Endodermal cell (in vitro differentiated cells): ENCODE measurements around the gene SNAI1. TPM values are rescaled to one million over a fixed set of nuclear protein-coding genes. Genes with fewer than 3 reads are reported as not detected.

ENCODE experiments used
- DNase-seq: peaks from one replicate; pipeline ENCODE4 v3.0.0-alpha.2; 2017
- H3K27ac ChIP-seq: 2 replicates; pipeline ENCODE4 v1.5.1; 2013; ENCODE audit warnings: mild to moderate bottlenecking, low read depth, low read length, moderate library complexity
- H3K27me3 ChIP-seq: 2 replicates; pipeline ENCODE4 v1.6.1; 2013; ENCODE audit warnings: mild to moderate bottlenecking, low read length, moderate library complexity; ENCODE audit not compliant: insufficient read depth, control insufficient read depth, poor library complexity, severe bottlenecking
- H3K36me3 ChIP-seq: 2 replicates; pipeline ENCODE4 v1.7.0; 2013; ENCODE audit warnings: mild to moderate bottlenecking, low read length, moderate library complexity; ENCODE audit not compliant: control insufficient read depth, insufficient read depth
- H3K4me1 ChIP-seq: one replicate; pipeline ENCODE4 v1.7.0; 2013; ENCODE audit warnings: low read length; ENCODE audit not compliant: control insufficient read depth, insufficient read depth
- H3K4me3 ChIP-seq: 2 replicates; pipeline ENCODE4 v1.5.1; 2013; ENCODE audit warnings: mild to moderate bottlenecking, low read length, moderate library complexity
- H3K9ac ChIP-seq: 2 replicates; pipeline ENCODE4 v1.6.1; 2013; ENCODE audit warnings: mild to moderate bottlenecking, low read length, moderate library complexity; ENCODE audit not compliant: poor library complexity, severe bottlenecking; ENCODE audit errors: extremely low read depth
- H3K9me3 ChIP-seq: 2 replicates; pipeline ENCODE4 v1.6.1; 2013; ENCODE audit warnings: mild to moderate bottlenecking, low read length, moderate library complexity; ENCODE audit not compliant: control insufficient read depth
- H3K27ac Mint-ChIP-seq: 2 replicates; pipeline ENCODE4 v1.8.0; 2020; ENCODE audit warnings: mixed read lengths
- H3K27me3 Mint-ChIP-seq: 2 replicates; pipeline ENCODE4 v1.8.0; 2021; ENCODE audit warnings: mild to moderate bottlenecking, mixed read lengths; ENCODE audit not compliant: insufficient read depth
- H3K36me3 Mint-ChIP-seq: 2 replicates; pipeline ENCODE4 v1.8.0; 2020; ENCODE audit warnings: low read depth, mixed read lengths
- H3K4me1 Mint-ChIP-seq: 2 replicates; pipeline ENCODE4 v1.8.0; 2020; ENCODE audit warnings: mixed read lengths
- H3K4me3 Mint-ChIP-seq: 2 replicates; pipeline ENCODE4 v1.8.0; 2020; ENCODE audit warnings: mild to moderate bottlenecking, moderate library complexity, mixed read lengths
- H3K9me3 Mint-ChIP-seq: 2 replicates; pipeline ENCODE4 v1.8.0; 2020; ENCODE audit warnings: mild to moderate bottlenecking, mixed read lengths
- WGBS, 2 experiments: methylation state at CpG; one replicate each; pipeline versions ENCODE4 v1.1.5 to v1.1.7; 2013; ENCODE audit warnings: missing lambda C conversion rate in 2 of 2, mixed read lengths in 1 of 2; ENCODE audit not compliant: insufficient coverage in 1 of 2, insufficient read length in 1 of 2; 5-methylcytosine and 5-hydroxymethylcytosine counted together
- long read RNA-seq, 4 experiments: library from polyadenylated mRNA in 2 of 4; library from RNA in 1 of 4; library from capped mRNA in 1 of 4; stranded (forward) in 3 of 4; unstranded in 1 of 4; transcript quantifications; one replicate each; pipeline ENCODE4 v2.0.0, GENCODE V29; 2020 to 2021; ENCODE audit warnings: inconsistent platforms in 1 of 4
- polyA plus RNA-seq, 2 experiments: library from polyadenylated mRNA; stranded (reverse); fragments of 50-300 nt; gene quantifications; one replicate each; pipeline ENCODE4 v1.2.3, GENCODE V29; 2013
- total RNA-seq, 2 donors: library from RNA; stranded (reverse); fragmentation: NEBNext Ultra II Directional in 1 of 2; extraction: Animal tissue kit (Norgen Biotek cat#: 25700) in 1 of 2; gene quantifications; 2 replicates in 1 of 2; 3 replicates in 1 of 2; pipeline ENCODE4 v1.2.1, GENCODE V29; 2021
- TF ChIP-seq, protein P1 (sequence below): fragments of 200-600 bp; sonication (generic); conservative IDR thresholded peaks from 2 replicates; pipeline ENCODE4 v1.5.0; 2021; ENCODE audit warnings: antibody characterized with exemption, mild to moderate bottlenecking

SNAI1 gene
- total RNA-seq: 10 to 100 TPM; 10.6 to 13.1 TPM
- 8.0 TPM for polyA plus RNA-seq (2013, experiment 1 of 2)
- polyA plus RNA-seq (2013, experiment 2 of 2): 8.3 TPM
- long read RNA-seq, experiment 1, transcript SNAI1-201 (3 exons, 1,686 nt): major isoform, 7 of 11 reads
- long read RNA-seq, experiment 1, partial matches to known transcripts: 4 of 11 reads
- long read RNA-seq, experiment 1, other reads (novel, unspliced or antisense): 0 of 11 reads
- long read RNA-seq, experiment 2, transcript SNAI1-201 (3 exons, 1,686 nt): major isoform, 5 of 5 reads
- long read RNA-seq, experiment 2, partial matches to known transcripts: 0 of 5 reads
- long read RNA-seq, experiment 2, other reads (novel, unspliced or antisense): 0 of 5 reads
- long read RNA-seq, experiment 3, transcript SNAI1-201 (3 exons, 1,686 nt): major isoform, 7 of 8 reads
- long read RNA-seq, experiment 3, partial matches to known transcripts: 0 of 8 reads
- long read RNA-seq, experiment 3, other reads (novel, unspliced or antisense): 1 of 8 reads
- long read RNA-seq, experiment 4, transcript SNAI1-201 (3 exons, 1,686 nt): major isoform, 32 of 33 reads
- long read RNA-seq, experiment 4, partial matches to known transcripts: 0 of 33 reads
- long read RNA-seq, experiment 4, other reads (novel, unspliced or antisense): 1 of 33 reads

DNA sequence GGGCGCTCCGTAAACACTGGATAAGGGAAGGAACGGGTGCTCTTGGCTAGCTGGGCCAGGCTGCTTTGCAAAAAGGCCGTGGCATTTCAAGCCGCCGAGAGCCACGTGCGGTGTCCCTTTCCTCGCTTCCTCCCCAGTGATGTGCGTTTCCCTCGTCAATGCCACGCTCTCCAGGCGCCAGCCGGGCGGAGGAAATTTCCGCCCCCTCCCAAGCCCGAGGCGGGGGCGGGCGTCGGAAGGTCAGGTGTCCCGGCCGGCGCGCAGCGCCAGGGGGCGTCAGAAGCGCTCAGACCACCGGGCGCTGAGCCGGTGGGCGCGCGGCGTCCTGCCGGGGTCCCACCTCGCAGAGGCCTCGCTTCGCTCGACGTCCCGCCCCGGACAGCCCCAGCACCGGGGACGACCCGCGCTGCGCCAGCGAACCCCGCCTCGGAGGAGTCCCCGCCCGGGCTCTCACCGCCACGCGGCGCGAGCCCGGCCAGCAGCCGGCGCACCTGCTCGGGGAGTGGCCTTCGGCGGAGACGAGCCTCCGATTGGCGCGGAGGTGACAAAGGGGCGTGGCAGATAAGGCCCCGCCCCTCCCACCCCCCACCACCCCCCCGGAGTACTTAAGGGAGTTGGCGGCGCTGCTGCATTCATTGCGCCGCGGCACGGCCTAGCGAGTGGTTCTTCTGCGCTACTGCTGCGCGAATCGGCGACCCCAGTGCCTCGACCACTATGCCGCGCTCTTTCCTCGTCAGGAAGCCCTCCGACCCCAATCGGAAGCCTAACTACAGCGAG lies at the start of gene SNAI1:
Gene SNAI1 (plus strand): TSS at position 635 of the 777 bp plus-strand sequence. CDS start 80 bp downstream, at position 715.
- H3K9me3 Mint-ChIP-seq: no peaks in the 10 kb centered on the region
- Histone ChIP-seq H3K27me3 (peaks cover 14% of the 10 kb centered on the region), H3K4me1 (peaks cover 31% of the 10 kb centered on the region), H3K9me3 (no peaks in the 10 kb centered on the region), H3K4me3 (peak within 1 kb of the TSS; percentile 90), H3K27ac (no peak within 1 kb of the TSS), H3K9ac (peak within 1 kb of the TSS; percentile 81), H3K36me3 (peaks cover 31% of the 10 kb centered on the region)
- TF ChIP-seq, protein P1, sequence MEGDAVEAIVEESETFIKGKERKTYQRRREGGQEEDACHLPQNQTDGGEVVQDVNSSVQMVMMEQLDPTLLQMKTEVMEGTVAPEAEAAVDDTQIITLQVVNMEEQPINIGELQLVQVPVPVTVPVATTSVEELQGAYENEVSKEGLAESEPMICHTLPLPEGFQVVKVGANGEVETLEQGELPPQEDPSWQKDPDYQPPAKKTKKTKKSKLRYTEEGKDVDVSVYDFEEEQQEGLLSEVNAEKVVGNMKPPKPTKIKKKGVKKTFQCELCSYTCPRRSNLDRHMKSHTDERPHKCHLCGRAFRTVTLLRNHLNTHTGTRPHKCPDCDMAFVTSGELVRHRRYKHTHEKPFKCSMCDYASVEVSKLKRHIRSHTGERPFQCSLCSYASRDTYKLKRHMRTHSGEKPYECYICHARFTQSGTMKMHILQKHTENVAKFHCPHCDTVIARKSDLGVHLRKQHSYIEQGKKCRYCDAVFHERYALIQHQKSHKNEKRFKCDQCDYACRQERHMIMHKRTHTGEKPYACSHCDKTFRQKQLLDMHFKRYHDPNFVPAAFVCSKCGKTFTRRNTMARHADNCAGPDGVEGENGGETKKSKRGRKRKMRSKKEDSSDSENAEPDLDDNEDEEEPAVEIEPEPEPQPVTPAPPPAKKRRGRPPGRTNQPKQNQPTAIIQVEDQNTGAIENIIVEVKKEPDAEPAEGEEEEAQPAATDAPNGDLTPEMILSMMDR: peak; percentile 81
- DNase-seq: peak; percentile 95
- peaks cover 19% of the 10 kb centered on the region for H3K36me3 Mint-ChIP-seq
- peaks cover 32% of the 10 kb centered on the region for H3K27me3 Mint-ChIP-seq
- H3K4me3 Mint-ChIP-seq: peak within 1 kb of the TSS; percentile 93
- peak within 1 kb of the TSS; percentile 96 for H3K27ac Mint-ChIP-seq
- H3K4me1 Mint-ChIP-seq: peaks cover 51% of the 10 kb centered on the region
- 0 to 1% methylated on average over 18 to 89 of the region's 90 CpGs for WGBS, 2 experiments

DNA sequence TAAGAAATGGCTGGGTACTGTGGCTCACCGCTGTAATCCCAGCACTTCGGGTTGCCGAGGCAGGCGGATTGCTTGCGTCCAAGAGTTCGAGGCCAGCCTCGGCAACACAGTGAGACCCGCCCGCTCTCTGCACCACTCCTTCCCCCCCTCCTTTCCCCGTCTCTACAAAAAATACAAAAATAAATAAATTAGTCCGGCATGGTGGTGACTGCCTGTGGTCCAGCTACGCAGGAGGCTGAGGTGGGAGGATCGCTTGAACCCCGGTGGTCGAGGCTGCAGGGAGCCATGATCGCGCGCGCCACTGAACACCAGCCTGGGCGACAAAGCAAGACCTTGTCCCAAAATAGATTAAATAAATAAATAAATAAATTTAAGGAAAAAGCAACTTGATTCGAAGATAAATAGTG lies 47.0 kb upstream of the SNAI1 start:
- peaks cover 16% of the 10 kb centered on the region for H3K4me1 ChIP-seq
- Mint-ChIP-seq H3K27ac (no peak overlapping the region), H3K27me3 (no peaks in the 10 kb centered on the region), H3K4me1 (peaks cover 27% of the 10 kb centered on the region), H3K9me3 (no peaks in the 10 kb centered on the region), H3K4me3 (peak overlapping the region; percentile 88), H3K36me3 (peaks cover 3% of the 10 kb centered on the region)
- TF ChIP-seq, protein P1: no peak
- DNase-seq: no peak
- peaks cover 7% of the 10 kb centered on the region for H3K36me3 ChIP-seq
- 80 to 100% methylated on average over 4 to 21 of the region's 21 CpGs for WGBS, 2 experiments
- H3K27me3 ChIP-seq: no peaks in the 10 kb centered on the region
- H3K4me3 ChIP-seq: no peak overlapping the region
- H3K27ac ChIP-seq: no peak overlapping the region
- H3K9ac ChIP-seq: no peak overlapping the region
- no peaks in the 10 kb centered on the region for H3K9me3 ChIP-seq
